ENCODE measurements around the gene THAP6.
"Not testable (repeated sequence)": the region's sequence is repeated elsewhere in the genome, so short reads cannot be mapped to it uniquely, and the experiment has no call there.

Gene THAP6

GRCh38 chr4:75514131-75514948 is at the start of gene THAP6, which contains the start of gene RCHY1:
THAP6 (plus strand) TSS chr4:75514473; CDS start chr4:75515453, 980 bp downstream.
RCHY1 (minus strand) TSS chr4:75514403; CDS start chr4:75514286, 117 bp downstream.
- DNase-seq = peak; percentile 80

GRCh38 chr4:75469896-75470295 is 44.4 kb upstream of the THAP6 start:
- DNase-seq = no peak

- no peak for DNase-seq
These were observed 43.5 kb upstream of the THAP6 start for GRCh38 chr4:75470738-75471137.

- DNase-seq = no peak
These were observed 37.1 kb upstream of the THAP6 start for GRCh38 chr4:75477201-75477600.

- DNase-seq = no peak
These were observed 30.1 kb upstream of the THAP6 start for GRCh38 chr4:75484190-75484589.

GRCh38 chr4:75490155-75490554 is 24.1 kb upstream of the THAP6 start:
- no peak for DNase-seq

- no peak for DNase-seq
These were observed 19.7 kb upstream of the THAP6 start for GRCh38 chr4:75494563-75494962.

GRCh38 chr4:75495476-75495875 is 18.8 kb upstream of the THAP6 start:
- DNase-seq = no peak

GRCh38 chr4:75496406-75496805 is 17.9 kb upstream of the THAP6 start:
- DNase-seq = no peak

GRCh38 chr4:75497133-75497532 is 17.1 kb upstream of the THAP6 start:
- no peak for DNase-seq

GRCh38 chr4:75498041-75498440 is 16.2 kb upstream of the THAP6 start:
- DNase-seq = no peak

- no peak for DNase-seq
These were observed 14.4 kb upstream of the THAP6 start for GRCh38 chr4:75499900-75500299.

GRCh38 chr4:75502671-75503070 is 11.6 kb upstream of the THAP6 start:
- DNase-seq = no peak

- DNase-seq = no peak
These were observed 8.6 kb upstream of the THAP6 start for GRCh38 chr4:75505630-75506029.

- not testable (repeated sequence) for DNase-seq
These were observed 4.7 kb upstream of the THAP6 start for GRCh38 chr4:75509592-75509991.

- no peak for DNase-seq
These were observed 2.4 kb upstream of the THAP6 start for GRCh38 chr4:75511841-75512240.

- DNase-seq = no peak
These were observed 1.7 kb upstream of the THAP6 start for GRCh38 chr4:75512386-75513211.

GRCh38 chr4:75513526-75514130 is 645 bp upstream of the THAP6 start:
- no peak for DNase-seq

GRCh38 chr4:75514949-75515612 is 808 bp downstream of the THAP6 start:
- no peak for DNase-seq

- DNase-seq = no peak
These were observed 1.9 kb downstream of the THAP6 start for GRCh38 chr4:75516144-75516543.

GRCh38 chr4:75519452-75519851 is 5.2 kb downstream of the THAP6 start:
- not testable (repeated sequence) for DNase-seq

GRCh38 chr4:75525086-75525485 is 10.8 kb downstream of the THAP6 start:
- no peak for DNase-seq

GRCh38 chr4:75525910-75526309 is 11.6 kb downstream of the THAP6 start:
- no peak for DNase-seq
